HG02642 (cell line): ENCODE results near the gene STAB2.

Experiments used
- ATAC-seq: cut with Tn5 transposase; IDR thresholded peaks from one replicate; pipeline ENCODE4 v1.9.1; 2021; ENCODE audit warnings: mild to moderate bottlenecking; ENCODE audit not compliant: unreplicated experiment, poor library complexity

STAB2 gene

GRCh38 chr12:103586791-103587370 is at the start of gene STAB2:
Gene STAB2 (plus strand): TSS chr12:103587273. CDS start chr12:103587477, 204 bp downstream.
- no peak for ATAC-seq

GRCh38 chr12:103538397-103538796 is 48.7 kb upstream of the STAB2 start:
- no peak for ATAC-seq

- ATAC-seq: no peak
Observed at GRCh38 chr12:103540319-103540718, 46.8 kb upstream of the STAB2 start.

- no peak for ATAC-seq
Observed at GRCh38 chr12:103542078-103542477, 45.0 kb upstream of the STAB2 start.

- ATAC-seq: no peak
Observed at GRCh38 chr12:103546959-103547358, 40.1 kb upstream of the STAB2 start.

GRCh38 chr12:103547376-103547775 is 39.7 kb upstream of the STAB2 start:
- ATAC-seq: no peak

- ATAC-seq: no peak
Observed at GRCh38 chr12:103547929-103548328, 39.1 kb upstream of the STAB2 start.

GRCh38 chr12:103548622-103549601 is 38.2 kb upstream of the STAB2 start:
- ATAC-seq: peak; percentile 48

- ATAC-seq: no peak
Observed at GRCh38 chr12:103556890-103557627, 30.0 kb upstream of the STAB2 start.

GRCh38 chr12:103557628-103558010 is 29.5 kb upstream of the STAB2 start:
- ATAC-seq: no peak

- ATAC-seq: no peak
Observed at GRCh38 chr12:103558879-103559278, 28.2 kb upstream of the STAB2 start.

- ATAC-seq: no peak
Observed at GRCh38 chr12:103560604-103561101, 26.4 kb upstream of the STAB2 start.

GRCh38 chr12:103561174-103561573 is 25.9 kb upstream of the STAB2 start:
- no peak for ATAC-seq

- ATAC-seq: no peak
Observed at GRCh38 chr12:103566398-103566797, 20.7 kb upstream of the STAB2 start.

- no peak for ATAC-seq
Observed at GRCh38 chr12:103569278-103569677, 17.8 kb upstream of the STAB2 start.

- no peak for ATAC-seq
Observed at GRCh38 chr12:103571286-103571685, 15.8 kb upstream of the STAB2 start.

GRCh38 chr12:103572312-103573045 is 14.6 kb upstream of the STAB2 start:
- ATAC-seq: no peak

- no peak for ATAC-seq
Observed at GRCh38 chr12:103573185-103573584, 13.9 kb upstream of the STAB2 start.

GRCh38 chr12:103578926-103579325 is 8.1 kb upstream of the STAB2 start:
- ATAC-seq: no peak

- ATAC-seq: no peak
Observed at GRCh38 chr12:103580026-103580425, 7.0 kb upstream of the STAB2 start.
